ENCODE data around the gene ZNF282. TPM values are rescaled to one million over a fixed set of nuclear protein-coding genes. Genes with fewer than 3 reads are reported as not detected.

Gene ZNF282
- total RNA-seq (ENCODE audit: low replicate concordance): 34.3 and 35.4 TPM in 2 replicates
- long read RNA-seq, partial matches to known transcripts: 1 of 3 reads
- long read RNA-seq, other reads (novel, unspliced or antisense): 2 of 3 reads

- H3K4me3 Mint-ChIP-seq: peak within 1 kb of the TSS; percentile 95
- H3K4me1 Mint-ChIP-seq (ENCODE audit: unreplicated experiment): peaks cover 12% of the 10 kb centered on the region
- peak; percentile 92 for DNase-seq (ENCODE audit: extremely low spot score, unreplicated experiment)
- peaks cover 22% of the 10 kb centered on the region for H3K36me3 Mint-ChIP-seq
- no peaks in the 10 kb centered on the region for H3K9me3 Mint-ChIP-seq
- peak; percentile 69 for TF ChIP-seq CTCF (conservative IDR thresholded peaks at IDR 0.05)
- peak within 1 kb of the TSS; percentile 83 for H3K27ac Mint-ChIP-seq
- no peaks in the 10 kb centered on the region for H3K27me3 Mint-ChIP-seq
These were observed at the start of gene ZNF282 for GRCh38 chr7:149195180-149196150. Gene ZNF282 (plus strand): TSS chr7:149195546. CDS start chr7:149195590, 44 bp downstream.

- peak within 1 kb of the TSS; percentile 92 for H3K4me3 Mint-ChIP-seq
- TF ChIP-seq CTCF (conservative IDR thresholded peaks at IDR 0.05): peak; percentile 96
- peaks cover 29% of the 10 kb centered on the region for H3K4me1 Mint-ChIP-seq (ENCODE audit: unreplicated experiment)
- no peaks in the 10 kb centered on the region for H3K9me3 Mint-ChIP-seq
- peak; percentile 87 for DNase-seq (ENCODE audit: extremely low spot score, unreplicated experiment)
- H3K27ac Mint-ChIP-seq: peak within 1 kb of the TSS; percentile 96
- H3K27me3 Mint-ChIP-seq: no peaks in the 10 kb centered on the region
- peaks cover 9% of the 10 kb centered on the region for H3K36me3 Mint-ChIP-seq
These were observed 48.1 kb upstream of the ZNF282 start, which contains the start of gene ZNF398 for GRCh38 chr7:149147072-149147751. Gene ZNF398 (plus strand): TSS chr7:149147453. CDS start chr7:149147743, 290 bp downstream.

- no peak for TF ChIP-seq CTCF (conservative IDR thresholded peaks at IDR 0.05)
These were observed 47.3 kb upstream of the ZNF282 start for GRCh38 chr7:149147752-149148653.

GRCh38 chr7:149150981-149151380 lies 44.4 kb upstream of the ZNF282 start:
- Mint-ChIP-seq H3K36me3 (peaks cover 30% of the 10 kb centered on the region), H3K4me3 (peak overlapping the region; percentile 12), H3K9me3 (no peaks in the 10 kb centered on the region), H3K4me1 (ENCODE audit: unreplicated experiment) (peaks cover 28% of the 10 kb centered on the region), H3K27ac (peak overlapping the region; percentile 25), H3K27me3 (no peaks in the 10 kb centered on the region)
- DNase-seq (ENCODE audit: extremely low spot score, unreplicated experiment): no peak
- TF ChIP-seq CTCF (conservative IDR thresholded peaks at IDR 0.05): no peak

More at GRCh38 chr7:149147752-149148653, 47.3 kb upstream of the ZNF282 start:
- H3K27me3 Mint-ChIP-seq: no peaks in the 10 kb centered on the region
- DNase-seq (ENCODE audit: extremely low spot score, unreplicated experiment): peak; percentile 77
- peak overlapping the region; percentile 92 for H3K4me3 Mint-ChIP-seq
- H3K36me3 Mint-ChIP-seq: peaks cover 9% of the 10 kb centered on the region
- H3K9me3 Mint-ChIP-seq: no peaks in the 10 kb centered on the region
- H3K4me1 Mint-ChIP-seq (ENCODE audit: unreplicated experiment): peaks cover 29% of the 10 kb centered on the region
- H3K27ac Mint-ChIP-seq: peak overlapping the region; percentile 96

- Mint-ChIP-seq H3K27me3 (no peaks in the 10 kb centered on the region), H3K36me3 (peaks cover 41% of the 10 kb centered on the region), H3K27ac (peak overlapping the region; percentile 41), H3K9me3 (no peaks in the 10 kb centered on the region), H3K4me3 (no peak overlapping the region), H3K4me1 (ENCODE audit: unreplicated experiment) (peaks cover 22% of the 10 kb centered on the region)
- no peak for TF ChIP-seq CTCF (conservative IDR thresholded peaks at IDR 0.05)
- DNase-seq (ENCODE audit: extremely low spot score, unreplicated experiment): no peak
These were observed 42.0 kb upstream of the ZNF282 start for GRCh38 chr7:149153346-149153745.
